Pulmonary artery endothelial cell (primary cell): ENCODE measurements around the gene EPB41L5. TPM values are rescaled to one million over a fixed set of nuclear protein-coding genes. Genes with fewer than 3 reads are reported as not detected.
"Not testable (repeated sequence)": the region's sequence is repeated elsewhere in the genome, so short reads cannot be mapped to it uniquely, and the experiment has no call there.

ENCODE experiments used
- DNase-seq: peaks from one replicate; pipeline ENCODE4 v3.0.0-alpha.2; 2011; ENCODE audit warnings: low read depth, low spot score
- total RNA-seq: library from RNA; depleted of rRNA; stranded (reverse); fragments of >200 nt; gene quantifications from 2 replicates; pipeline ENCODE4 v1.2.3, GENCODE V29; 2014

The EPB41L5 gene
- total RNA-seq, 1 donor from 2014 or later = 29.8 TPM

DNA sequence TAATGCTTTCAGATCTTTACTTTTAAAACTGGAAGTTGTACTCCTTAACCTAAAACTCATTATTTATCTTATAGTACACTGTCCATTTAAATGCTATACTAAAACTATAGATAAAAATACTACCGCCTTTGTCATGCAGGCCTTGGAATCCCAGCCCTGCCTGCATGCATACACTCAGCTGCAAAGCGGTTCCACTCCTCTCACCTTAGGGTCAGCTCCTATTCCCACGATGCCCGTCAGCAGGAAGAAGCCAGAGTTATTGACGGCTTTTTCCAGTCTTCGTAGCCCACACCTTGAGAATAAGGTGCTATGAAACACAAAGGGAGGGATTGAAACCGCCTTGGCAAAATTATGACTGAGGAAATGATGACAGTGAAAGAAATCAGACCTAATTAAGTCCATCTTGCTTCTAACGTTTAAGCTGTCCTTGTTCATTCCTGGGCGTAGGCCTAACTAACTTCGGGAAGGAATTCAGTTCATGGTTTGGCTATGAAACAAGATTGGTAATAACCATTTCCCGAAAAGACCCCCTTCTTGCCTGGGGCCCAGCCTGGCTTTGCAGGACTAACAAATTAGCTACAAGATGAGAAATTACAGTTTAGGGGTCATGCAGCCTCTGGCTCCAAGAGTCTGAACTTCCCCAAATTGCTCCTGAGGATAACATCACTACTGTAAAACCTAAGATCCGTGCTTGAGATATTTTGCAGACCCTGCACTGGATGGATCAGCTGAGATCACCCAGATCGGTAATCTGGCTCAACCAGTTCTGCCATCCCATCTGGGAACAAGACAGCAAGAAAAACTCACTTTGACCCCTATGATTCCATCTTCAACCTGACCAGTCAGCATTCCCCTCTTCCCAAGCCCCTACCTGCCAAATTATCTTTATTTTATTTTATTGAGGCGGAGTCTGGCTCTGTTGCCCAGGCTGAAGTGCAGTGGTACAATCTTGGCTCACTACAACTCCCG lies 17.1 kb downstream of the EPB41L5 start:
- DNase-seq = no peak

DNA sequence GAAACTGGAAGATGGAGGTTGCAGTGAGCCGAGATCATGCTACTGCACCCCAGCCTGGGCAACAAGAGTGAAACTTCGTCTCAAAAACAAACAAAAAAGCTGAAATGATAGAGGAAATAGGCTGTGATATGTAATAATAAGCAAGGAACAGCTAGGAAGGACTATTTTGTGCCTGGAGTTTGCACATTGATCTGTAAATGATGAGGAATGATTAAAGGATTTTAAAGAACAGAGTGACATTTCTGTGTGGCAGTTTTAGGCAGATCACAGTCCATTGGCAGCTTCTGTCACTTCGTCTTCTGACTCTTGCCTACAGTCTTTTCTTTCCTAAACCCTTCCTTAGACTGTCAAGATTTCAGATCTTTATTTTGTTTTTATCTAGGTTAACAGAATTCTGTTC lies 19.4 kb downstream of the EPB41L5 start:
- no peak for DNase-seq

DNA sequence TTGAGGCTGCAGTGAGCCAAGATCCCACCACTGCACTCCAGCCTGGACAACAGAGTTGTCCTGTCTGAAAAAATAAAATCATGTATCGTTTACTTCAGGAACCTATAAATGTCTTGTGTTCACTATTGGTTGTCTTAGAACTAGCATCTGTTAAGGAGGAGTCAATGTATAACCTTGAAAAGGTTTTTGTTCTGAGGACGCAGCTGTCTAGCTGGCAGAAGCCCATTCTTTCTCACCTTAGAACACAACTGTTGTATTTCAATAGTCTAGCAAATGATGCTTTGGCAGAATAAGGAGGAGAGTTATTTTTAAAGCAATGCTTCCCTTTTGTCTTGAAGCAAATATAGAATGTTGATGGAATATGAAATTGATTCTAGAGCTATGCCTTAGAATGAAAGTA lies 21.1 kb downstream of the EPB41L5 start:
- no peak for DNase-seq

DNA sequence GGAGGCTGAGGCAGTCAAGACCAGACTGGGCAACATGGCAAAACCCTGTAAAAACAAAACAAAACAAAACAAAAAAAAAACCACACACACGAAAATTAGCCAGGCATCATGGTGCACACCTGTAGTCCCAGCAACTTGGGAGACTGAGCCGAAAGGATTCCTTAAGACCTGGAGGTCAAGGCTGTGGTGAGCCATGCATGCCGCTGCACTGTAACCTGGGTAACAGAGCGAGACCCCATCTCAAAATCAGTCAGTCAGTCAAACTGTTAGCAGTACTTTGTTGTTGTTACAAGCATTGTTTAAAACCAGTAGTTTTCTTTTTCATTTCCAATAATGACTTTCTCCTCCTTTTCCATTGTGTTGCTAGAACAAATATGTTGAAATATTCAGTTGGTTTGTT lies 21.7 kb downstream of the EPB41L5 start:
- DNase-seq = no peak

DNA sequence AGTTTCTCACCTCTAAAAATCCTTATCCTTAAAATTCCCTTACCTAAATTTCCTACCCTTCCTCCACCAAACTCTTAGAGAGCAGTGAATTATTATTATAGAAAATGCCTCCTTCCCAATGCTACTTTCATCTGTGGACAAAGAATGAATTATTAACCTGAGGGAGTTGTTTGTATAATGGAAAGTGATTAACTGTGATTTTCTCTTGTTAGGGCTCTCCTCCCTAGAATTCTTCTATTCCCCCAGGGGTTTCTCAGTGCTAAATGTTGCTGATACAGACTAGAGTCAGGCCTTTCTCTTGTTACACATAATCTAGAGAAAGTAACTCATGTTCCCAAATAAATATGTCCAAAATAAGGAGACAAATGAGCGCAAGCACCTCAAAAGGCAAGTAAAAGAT lies 23.3 kb downstream of the EPB41L5 start:
- no peak for DNase-seq

DNA sequence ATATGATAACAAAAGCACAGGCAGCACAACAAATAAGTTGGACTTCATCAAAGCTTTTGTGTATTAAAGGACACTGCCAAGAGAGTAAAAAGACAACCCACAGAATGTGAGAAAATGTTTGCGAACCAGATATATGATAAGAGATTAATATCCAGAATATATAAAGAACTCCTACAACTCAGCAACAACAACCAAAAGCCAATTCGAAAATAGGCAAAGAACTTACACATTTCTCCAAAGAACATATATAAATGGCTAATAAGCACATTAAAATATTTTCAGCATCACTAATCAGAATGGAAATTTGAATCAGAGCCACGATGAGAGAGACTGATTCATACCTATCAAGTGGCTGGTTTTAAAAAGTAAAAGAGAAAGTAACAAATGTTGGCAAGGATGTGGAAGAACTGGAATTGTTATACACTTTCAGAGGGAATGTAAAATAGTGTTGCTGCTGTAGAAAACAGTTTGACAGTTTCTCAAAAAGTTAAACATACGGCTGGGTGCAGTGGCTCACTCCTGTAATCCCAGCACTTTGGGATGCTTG lies 25.2 kb downstream of the EPB41L5 start:
- no peak for DNase-seq

DNA sequence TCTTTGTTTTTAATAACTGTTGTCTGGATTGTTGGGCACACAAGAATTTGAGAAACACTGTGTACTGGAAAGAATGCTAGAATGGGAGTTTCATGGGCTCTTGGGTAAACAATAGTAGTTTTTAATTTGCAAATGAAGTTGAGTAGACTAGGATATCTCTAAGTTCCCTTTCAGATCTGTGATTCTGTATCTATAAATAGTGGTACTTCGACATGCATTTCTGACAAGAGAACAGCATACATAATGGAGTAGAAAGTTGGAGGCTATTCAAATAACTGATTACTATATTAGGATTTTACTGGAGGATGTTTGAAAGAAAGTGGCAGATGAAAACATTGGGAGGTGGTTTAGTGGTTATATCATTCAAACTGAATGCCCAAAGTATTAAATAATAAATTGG lies 29.5 kb downstream of the EPB41L5 start:
- no peak for DNase-seq

DNA sequence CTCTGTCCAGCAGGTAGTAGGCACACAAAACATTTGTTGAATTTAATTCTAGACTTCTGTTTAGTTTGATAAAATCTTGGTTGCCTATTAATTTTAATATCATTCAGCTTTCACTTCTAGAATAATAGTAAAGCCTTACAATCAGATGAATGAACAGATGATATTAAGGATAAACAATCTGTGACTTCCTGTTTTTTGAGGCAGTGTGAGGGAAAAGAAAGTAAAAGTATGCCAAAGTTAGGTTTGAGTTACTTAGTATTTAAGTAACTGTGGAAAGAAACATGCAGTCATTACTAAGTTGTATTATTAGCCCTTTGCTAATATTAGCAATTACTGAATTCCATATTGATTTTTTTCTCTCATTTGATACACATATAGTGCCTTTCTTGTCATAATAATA lies 31.5 kb downstream of the EPB41L5 start:
- DNase-seq = no peak

DNA sequence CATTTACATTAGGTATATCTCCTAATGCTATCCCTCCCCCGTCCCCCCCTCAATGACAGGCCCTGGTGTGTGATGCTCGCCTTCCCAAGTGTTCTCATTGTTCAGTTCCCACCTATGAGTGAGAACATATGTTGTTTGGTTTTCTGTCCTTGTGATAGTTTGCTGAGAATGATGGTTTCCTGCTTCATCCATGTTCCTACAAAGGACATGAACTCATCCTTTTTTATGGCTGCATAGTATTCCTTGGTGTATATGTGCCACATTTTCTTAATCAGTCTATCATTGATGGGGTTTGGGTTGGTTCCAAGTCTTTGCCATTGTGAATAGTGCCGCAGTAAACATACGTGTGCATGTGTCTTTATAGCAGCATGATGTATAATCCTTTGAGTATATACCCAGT lies 32.9 kb downstream of the EPB41L5 start:
- not testable (repeated sequence) for DNase-seq

DNA sequence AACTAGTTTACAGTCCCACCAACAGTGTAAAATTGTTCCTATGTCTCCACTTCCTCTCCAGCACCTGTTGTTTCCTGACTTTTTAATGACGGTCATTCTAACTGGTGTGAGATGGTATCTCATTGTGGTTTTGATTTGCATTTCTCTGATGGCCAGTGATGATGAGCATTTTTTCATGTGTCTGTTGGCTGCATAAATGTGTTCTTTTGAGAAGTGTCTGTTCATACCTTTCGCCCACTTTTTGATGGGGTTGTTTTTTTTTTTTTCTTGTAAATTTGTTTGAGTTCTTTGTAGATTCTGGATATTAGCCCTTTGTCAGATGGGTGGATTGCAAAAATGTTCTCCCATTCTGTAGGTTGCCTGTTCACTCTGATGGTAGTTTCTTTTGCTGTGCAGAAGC lies 33.4 kb downstream of the EPB41L5 start:
- not testable (repeated sequence) for DNase-seq

DNA sequence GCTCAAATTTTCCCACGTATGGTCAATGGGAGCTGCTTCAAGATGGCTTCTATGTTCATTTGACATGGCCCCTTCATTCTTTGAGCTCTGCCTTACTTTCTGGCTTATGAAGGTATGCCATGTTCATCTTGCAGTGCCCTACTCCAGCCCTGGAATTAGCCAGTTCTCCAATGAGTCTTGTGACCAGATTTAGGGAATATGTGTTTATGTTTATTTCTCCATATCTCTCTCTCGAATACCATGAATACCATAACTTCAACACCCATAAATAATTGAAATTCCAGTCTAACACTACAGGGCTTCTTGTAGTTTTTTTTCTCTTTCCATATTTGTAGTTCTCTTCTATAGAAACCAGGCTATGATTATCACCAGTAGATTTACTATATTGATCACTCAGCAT lies 39.7 kb downstream of the EPB41L5 start:
- no peak for DNase-seq

DNA sequence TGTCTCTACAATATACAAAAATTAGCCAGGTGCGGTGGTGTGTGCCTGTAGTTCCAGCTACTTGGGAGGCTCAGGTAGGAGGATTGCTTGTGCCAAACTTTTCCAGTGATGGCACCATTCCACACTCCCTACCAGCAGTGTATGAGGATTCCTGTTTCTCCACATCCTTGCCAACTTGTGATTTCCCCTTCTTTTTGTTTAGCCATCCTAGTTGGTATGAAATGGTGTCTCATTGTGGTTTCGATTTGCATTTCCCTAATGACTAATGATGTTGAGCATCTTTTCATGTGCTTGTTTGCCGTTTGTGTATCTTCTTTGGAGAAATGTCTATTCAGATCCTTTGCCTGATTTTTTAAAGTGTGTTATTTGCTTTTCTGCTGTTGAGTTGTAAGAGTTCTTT lies 41.0 kb downstream of the EPB41L5 start:
- no peak for DNase-seq

DNA sequence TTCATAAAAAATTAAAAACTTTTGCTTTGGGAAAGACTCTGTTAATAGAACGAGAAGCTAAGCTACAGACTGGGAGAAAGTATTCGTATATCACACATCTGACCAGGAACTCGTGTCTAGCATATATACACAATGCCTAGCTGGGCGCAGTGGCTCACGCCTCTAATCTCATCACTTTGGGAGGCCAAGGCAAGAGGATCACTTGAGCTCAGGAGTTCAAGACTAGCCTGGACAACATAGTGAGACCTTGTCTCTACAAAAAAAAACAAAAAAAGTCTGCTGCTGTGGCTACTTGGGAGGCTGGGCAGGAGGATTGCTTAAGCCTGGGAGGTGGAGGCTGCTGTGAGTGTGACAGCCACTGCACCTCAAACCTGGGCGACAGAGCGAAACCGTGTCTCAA lies 46.6 kb downstream of the EPB41L5 start:
- DNase-seq = no peak

DNA sequence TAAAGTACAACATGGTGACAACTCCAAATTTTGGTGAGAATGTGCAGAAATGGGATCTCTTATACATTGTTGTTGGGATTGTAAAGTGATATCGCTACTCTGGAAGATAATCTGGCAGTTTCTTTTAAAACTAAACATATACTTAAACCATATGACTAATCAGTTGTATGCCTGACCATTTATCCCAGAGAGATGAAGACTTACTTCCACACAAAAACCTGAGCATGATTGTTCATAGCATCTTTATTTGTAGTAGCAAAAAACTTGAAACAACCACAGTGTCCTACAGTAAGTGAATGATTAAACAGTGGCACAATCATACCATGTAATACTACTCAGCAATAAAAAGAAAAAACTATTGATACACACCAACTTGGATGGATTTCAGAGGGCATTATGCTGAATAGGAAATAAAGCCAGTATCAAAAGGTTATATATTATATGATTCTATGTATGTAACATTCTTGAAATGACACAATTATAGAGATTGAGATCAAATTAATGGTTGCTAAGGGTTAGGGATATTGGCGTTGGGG lies 47.3 kb downstream of the EPB41L5 start:
- DNase-seq = no peak

DNA sequence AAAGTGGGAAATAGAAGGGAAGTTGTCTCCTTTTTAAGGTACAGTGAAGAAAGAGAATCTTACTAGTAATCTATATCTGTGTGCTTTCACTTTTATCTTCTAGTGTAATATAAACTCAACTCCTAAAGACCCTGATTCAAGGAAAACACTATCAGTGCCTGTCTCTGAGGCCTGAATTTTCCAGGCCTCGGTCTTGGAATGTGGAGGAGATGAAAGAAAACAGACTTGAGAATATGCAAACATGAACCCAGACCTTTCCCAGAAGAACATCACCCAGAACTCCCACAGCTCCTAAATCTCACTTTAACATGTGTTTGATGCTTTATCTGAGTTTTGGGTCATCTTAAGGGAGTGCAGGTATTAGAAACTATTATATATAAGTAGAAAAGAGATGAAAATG lies 51.8 kb downstream of the EPB41L5 start:
- DNase-seq = no peak

DNA sequence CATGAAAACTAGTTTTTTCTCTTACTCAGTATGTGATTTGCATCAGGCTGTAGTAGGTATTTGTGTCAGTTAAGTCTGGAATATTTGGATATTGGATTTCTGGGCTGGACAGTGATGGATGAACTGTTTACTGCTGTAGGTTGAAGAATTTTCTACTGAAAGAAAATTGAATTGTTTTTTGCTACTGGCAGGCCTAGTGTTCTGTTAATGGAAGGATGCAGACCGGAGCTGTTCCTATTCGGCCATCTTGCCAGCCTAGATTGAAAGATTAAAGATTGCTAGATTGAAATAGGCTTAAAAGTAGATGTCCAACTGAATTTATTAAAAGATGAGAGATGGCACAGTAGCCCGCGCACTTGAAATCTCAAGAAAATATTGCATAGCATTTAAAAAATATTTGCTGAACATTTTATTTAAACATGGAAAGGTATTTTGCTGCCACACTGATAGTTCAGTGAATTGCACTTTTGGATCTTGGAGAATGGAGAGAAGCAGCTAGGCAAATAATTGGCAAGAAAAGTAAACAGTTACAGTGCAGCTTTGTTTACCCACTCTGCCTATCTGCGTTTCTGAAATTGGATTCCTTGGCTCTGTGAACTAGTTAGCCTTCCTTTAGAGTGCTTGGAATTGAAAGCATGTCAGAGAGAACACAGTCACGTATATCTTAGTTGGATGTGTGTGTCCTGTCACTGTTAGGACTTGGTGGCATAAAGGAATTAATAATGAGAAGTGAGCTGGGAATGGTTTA lies 54.1 kb downstream of the EPB41L5 start:
- DNase-seq = no peak

DNA sequence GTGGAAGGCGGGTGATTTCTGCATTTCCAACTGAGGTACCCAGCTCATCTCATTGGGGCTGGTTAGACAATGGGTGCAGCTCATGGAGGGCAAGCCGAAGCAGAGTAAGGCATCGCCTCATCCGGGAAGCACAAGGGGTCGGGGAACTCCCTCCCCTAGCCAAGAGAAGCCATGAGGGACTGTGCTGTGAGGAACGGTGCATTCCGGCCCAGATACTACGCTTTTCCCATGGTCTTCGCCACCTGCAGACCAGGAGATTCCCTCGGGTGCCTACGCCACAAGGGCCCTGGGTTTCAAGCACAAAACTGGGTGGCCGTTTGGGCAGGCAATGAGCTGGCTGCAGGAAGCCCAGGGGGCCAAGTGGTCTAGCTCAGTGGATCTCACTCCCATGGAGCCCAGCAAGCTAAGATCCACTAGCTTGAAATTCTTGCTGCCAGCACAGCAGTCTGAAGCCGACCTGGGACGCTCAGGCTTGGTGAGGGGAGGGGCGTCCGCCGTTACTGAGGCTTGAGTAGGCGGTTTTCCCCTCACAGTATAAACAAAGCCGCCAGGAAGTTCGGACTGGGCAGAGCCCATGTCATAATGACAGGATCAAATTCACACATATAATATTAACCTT lies 55.3 kb downstream of the EPB41L5 start:
- not testable (repeated sequence) for DNase-seq

DNA sequence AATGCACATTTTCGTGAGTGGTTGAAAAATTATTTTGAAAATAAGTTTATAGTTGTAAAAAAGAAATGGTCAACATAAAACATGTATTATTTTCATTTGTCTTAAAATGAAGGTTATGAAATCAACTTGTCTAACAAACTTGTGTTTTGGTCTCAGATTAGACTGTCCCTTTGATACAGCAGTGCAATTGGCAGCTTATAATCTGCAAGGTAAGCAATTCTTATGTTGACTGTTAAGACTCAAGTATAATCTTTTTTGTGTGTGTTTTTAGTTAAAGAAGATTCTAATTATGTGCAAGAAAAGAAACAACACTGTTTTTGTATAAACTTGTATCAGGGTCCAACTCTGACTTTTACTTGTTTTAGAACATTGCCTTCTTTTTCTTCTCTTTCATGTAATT lies 62.7 kb downstream of the EPB41L5 start:
- DNase-seq = no peak

DNA sequence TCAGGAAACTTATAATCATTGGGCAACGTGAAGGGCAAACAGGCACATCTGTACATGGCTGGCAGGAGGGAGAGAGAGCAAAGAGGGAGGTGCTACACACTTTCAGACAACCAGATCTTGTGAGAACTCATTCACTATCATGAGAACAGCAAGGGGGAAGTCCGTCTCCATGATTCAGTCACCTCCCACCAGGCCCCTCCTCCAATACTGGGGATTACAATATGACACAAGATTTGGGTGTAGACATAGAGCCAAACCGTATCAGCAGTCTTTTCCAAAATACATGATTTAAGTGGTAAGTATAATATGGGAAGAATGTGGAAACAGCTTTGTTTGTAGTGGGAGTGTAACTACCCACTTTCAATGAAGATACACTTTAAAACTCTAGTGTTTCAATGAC lies 65.0 kb downstream of the EPB41L5 start:
- DNase-seq = no peak

DNA sequence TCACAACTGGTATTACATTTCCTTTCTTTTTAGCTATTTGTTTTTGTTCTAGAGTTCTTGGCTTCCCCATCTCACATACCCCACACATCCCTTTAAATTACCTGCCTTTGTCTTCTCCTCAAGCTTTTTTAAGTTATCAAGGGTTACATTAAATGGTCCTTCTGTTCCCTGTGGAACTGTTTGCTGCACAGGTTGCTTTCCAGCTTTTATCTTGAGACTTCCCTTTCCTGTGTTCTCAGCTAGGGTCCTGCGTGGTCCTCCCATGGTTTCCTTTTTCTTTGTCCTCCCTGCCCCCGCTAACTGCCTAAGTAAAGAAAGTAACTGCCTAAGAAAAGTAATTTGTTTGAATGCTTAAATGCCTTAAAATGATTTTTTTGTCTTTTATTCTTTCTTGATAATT lies 66.8 kb downstream of the EPB41L5 start:
- no peak for DNase-seq

DNA sequence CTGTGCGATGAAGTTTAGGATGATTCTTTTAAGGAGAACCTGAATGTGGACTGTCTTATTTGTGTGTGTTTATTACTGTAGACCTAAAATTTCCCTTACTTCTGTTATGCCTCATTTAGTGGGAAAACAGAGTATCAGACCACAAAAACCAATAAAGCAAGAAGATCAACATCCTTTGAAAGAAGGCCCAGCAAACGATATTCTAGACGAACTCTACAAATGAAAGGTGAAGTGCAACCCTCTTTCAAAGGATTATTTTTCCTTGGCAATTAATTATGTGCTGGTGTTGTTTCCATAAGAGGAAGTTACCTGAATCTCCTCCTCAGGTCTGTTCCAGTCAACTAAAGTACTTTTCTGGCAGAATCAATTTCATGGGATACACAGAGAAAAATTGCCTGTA lies 78.6 kb downstream of the EPB41L5 start:
- no peak for DNase-seq

DNA sequence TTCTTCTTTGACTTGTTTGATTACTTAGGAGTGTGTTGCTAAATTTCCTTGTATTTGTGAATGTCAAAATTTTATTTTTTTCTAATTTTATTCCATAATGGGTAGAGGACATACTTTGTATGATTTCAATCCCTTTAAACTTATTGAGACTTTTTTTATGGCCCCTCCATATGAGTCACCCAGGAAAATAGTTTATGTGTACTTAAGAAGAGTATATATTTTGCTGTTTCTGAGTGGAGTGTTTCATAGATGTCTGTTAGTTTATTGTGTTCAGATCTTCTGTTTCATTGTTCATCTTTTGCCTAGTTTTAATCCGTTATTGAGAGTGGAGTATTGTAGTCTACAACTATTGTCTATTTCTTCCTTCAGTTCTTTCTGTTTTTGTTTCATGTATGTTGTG lies 81.9 kb downstream of the EPB41L5 start:
- DNase-seq = no peak
